Measurements from ENCODE around the gene FBXL22. TPM values are rescaled to one million over a fixed set of nuclear protein-coding genes. Genes with fewer than 3 reads are reported as not detected.

The FBXL22 gene
- total RNA-seq, 1 donor from 2014 or later: 0.71 TPM

DNA sequence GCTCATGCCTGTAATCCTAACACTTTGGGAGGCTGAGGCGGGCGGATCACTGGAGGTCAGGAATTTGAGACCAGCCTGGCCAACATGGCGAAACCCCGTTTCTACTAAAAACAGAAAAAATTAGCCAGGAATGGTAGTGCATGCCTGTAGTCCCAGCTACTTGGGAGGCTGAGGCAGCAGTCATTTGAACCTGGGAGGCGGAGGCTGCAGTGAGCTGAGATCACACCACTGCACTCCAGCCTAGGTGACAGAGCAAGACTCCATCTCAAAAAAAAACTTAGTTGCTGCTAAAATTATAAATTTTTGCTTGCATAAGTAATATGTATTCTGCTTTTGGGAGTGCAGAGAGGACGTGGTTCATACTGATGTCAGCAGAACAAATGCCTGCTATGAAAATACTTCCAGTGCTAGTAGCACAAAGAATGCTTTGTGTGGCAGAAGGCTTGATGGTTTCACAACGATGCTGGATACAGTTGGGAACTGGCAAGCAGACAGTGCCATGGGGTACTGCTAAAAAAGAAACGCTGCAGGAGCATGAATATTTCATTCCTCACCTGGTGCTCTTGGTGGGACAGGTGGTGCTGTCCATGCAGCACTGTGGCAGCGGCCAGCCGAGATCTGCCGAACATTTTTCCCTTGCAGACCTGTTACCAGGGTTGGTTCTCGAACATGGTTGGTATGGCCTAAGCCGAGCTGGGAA is 31.1 kb downstream of the FBXL22 start:
- Mint-ChIP-seq H3K27ac (no peak overlapping the region), H3K9me3 (no peaks in the 10 kb centered on the region), H3K27me3 (ENCODE audit: low read depth) (no peaks in the 10 kb centered on the region), H3K4me3 (ENCODE audit: low read depth) (no peak overlapping the region), H3K36me3 (ENCODE audit: low read depth) (peaks cover 75% of the 10 kb centered on the region), H3K4me1 (ENCODE audit: low read depth) (peaks cover 1% of the 10 kb centered on the region)
- intact Hi-C loops (cut with micrococcal nuclease): no loop called here
- DNase-seq (ENCODE audit: low spot score): no peak

DNA sequence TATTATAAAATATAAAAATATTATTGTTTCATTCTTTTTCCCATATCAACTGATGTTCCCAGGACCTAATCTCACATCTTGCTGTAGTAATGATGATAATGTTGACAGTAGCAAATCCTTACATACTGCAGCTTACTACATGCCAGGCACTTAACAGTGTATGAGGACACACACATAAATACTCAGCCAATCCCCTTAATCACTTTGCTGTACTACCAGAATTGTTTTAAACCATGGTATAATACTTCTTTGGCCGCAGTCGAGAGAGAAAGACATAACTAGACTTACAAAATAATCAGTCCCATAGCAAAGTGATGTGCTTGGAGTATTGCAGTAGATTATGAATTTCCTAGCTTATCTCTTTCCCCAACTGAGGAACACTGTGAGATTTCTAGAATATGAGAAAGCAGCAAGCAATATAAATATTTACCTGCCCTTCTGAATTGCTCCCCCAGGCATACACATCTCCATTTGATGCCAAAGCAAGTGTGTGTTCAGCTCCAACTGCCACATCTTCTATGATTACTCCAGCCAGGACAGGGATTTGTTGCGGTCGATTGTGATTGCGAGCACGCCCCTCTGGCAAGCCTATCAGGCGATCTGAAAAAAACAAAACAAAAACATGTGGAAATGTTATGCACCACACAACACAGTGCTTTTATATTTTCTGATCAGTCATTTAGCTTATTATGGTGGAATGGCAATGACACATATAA is 33.0 kb downstream of the FBXL22 start:
- peaks cover 1% of the 10 kb centered on the region for H3K4me1 Mint-ChIP-seq (ENCODE audit: low read depth)
- peaks cover 77% of the 10 kb centered on the region for H3K36me3 Mint-ChIP-seq (ENCODE audit: low read depth)
- intact Hi-C loops (cut with micrococcal nuclease): no loop called here
- DNase-seq (ENCODE audit: low spot score): no peak
- H3K4me3 Mint-ChIP-seq (ENCODE audit: low read depth): no peak overlapping the region
- H3K27me3 Mint-ChIP-seq (ENCODE audit: low read depth): no peaks in the 10 kb centered on the region
- H3K9me3 Mint-ChIP-seq: no peaks in the 10 kb centered on the region
- no peak overlapping the region for H3K27ac Mint-ChIP-seq

DNA sequence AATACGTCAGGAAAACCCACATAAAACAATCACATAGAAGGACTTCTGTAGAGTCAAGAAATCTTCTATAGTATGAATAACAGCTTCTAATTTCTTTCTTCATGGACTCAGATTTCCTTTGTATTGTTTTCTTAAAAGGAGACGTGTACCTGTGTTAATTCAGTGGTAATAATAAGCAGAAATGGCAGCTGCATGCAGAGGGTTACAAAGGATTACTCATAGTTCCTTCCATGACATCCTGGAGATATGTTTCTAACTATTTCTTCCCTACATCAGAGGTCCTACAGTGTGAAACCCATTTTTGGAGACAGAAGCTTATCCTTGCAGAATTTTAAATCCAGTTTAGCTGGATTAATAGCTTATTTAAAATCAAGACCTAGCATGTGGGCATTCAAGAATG is 36.1 kb downstream of the FBXL22 start:
- Mint-ChIP-seq H3K4me1 (ENCODE audit: low read depth) (peaks cover 6% of the 10 kb centered on the region), H3K27me3 (ENCODE audit: low read depth) (no peaks in the 10 kb centered on the region), H3K27ac (no peak overlapping the region), H3K9me3 (no peaks in the 10 kb centered on the region), H3K4me3 (ENCODE audit: low read depth) (no peak overlapping the region), H3K36me3 (ENCODE audit: low read depth) (peaks cover 78% of the 10 kb centered on the region)
- intact Hi-C loops (cut with micrococcal nuclease): no loop called here
- DNase-seq (ENCODE audit: low spot score): no peak

- Mint-ChIP-seq H3K4me1 (ENCODE audit: low read depth) (peaks cover 12% of the 10 kb centered on the region), H3K36me3 (ENCODE audit: low read depth) (peaks cover 78% of the 10 kb centered on the region), H3K9me3 (no peaks in the 10 kb centered on the region), H3K27ac (no peak overlapping the region), H3K4me3 (ENCODE audit: low read depth) (no peak overlapping the region), H3K27me3 (ENCODE audit: low read depth) (no peaks in the 10 kb centered on the region)
- no peak for DNase-seq (ENCODE audit: low spot score)
- intact Hi-C loops (cut with micrococcal nuclease): no loop called here
These were observed 37.0 kb downstream of the FBXL22 start for GRCh38 chr15:63634154-63634553.

DNA sequence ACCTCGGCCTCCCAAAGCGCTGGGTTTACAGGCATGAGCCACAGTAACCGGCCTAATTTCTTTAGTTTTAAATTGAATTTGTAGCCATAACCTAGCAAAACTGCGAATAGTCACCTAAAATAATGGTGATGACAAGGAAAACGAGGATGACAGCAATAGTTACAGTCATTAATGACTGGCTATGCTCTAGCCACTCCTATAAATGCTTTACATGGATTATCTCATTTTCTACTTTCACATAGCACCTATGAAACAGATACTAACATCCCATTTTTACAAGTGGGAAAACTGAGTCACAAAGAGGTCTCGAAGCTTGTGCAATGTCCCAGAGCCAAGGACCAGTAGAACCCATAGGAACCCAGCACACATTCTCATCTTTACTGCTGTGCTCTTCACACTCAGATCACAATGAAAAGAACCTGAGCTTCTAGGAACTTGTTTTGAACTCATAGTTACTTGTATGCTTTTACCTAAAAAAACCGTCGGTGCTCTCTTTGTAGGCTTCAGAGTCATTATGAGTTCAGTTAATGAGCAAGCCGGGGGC is 39.4 kb downstream of the FBXL22 start:
- Mint-ChIP-seq H3K4me1 (ENCODE audit: low read depth) (peaks cover 14% of the 10 kb centered on the region), H3K36me3 (ENCODE audit: low read depth) (peaks cover 78% of the 10 kb centered on the region)

GRCh38 chr15:63638839-63639238 is 41.7 kb downstream of the FBXL22 start:
- no peak for DNase-seq (ENCODE audit: low spot score)
- peaks cover 71% of the 10 kb centered on the region for H3K36me3 Mint-ChIP-seq (ENCODE audit: low read depth)
- intact Hi-C loops (cut with micrococcal nuclease): no loop called here

More for the DNA sequence above, 39.4 kb downstream of the FBXL22 start:
- no peak for DNase-seq (ENCODE audit: low spot score)
- Mint-ChIP-seq H3K4me3 (ENCODE audit: low read depth) (no peak overlapping the region), H3K27me3 (ENCODE audit: low read depth) (no peaks in the 10 kb centered on the region), H3K27ac (no peak overlapping the region), H3K9me3 (no peaks in the 10 kb centered on the region)
- intact Hi-C loops (cut with micrococcal nuclease): no loop called here

GRCh38 chr15:63640146-63640545 is 43.0 kb downstream of the FBXL22 start:
- Mint-ChIP-seq H3K36me3 (ENCODE audit: low read depth) (peaks cover 69% of the 10 kb centered on the region), H3K4me1 (ENCODE audit: low read depth) (peaks cover 16% of the 10 kb centered on the region), H3K9me3 (no peaks in the 10 kb centered on the region), H3K27me3 (ENCODE audit: low read depth) (no peaks in the 10 kb centered on the region), H3K27ac (no peak overlapping the region), H3K4me3 (ENCODE audit: low read depth) (no peak overlapping the region)
- no peak for DNase-seq (ENCODE audit: low spot score)
- intact Hi-C loops (cut with micrococcal nuclease): no loop called here

More at GRCh38 chr15:63638839-63639238, 41.7 kb downstream of the FBXL22 start:
- Mint-ChIP-seq H3K4me3 (ENCODE audit: low read depth) (no peak overlapping the region), H3K4me1 (ENCODE audit: low read depth) (peaks cover 14% of the 10 kb centered on the region), H3K9me3 (no peaks in the 10 kb centered on the region), H3K27me3 (ENCODE audit: low read depth) (no peaks in the 10 kb centered on the region), H3K27ac (no peak overlapping the region)

Other genes starting within 250 kb of the FBXL22 start
- 0.46 TPM in 2 replicates for gene CA12, start 215.5 kb upstream of the FBXL22 start, total RNA-seq
- 41.2 and 47.6 TPM in 2 replicates for gene USP3, start 92.8 kb upstream of the FBXL22 start, total RNA-seq
- gene HERC1, start 236.6 kb downstream of the FBXL22 start, total RNA-seq: 64.2 and 72.3 TPM in 2 replicates

Measured in activated T-helper 2 cell treated with anti-CD3 and anti-CD28 coated beads, Interferon-gamma antibody, Interleukin-2, Interleukin-4, amounts not matched to agents 10 μg/mL and 5 μg/mL and 100 μg/mL, durations not matched to agents 14 hours and 24 hours and 36 hours (primary cell).